Chondrocyte (in vitro differentiated cells): Measurements from ENCODE around the gene PTPRG. TPM values are rescaled to one million over a fixed set of nuclear protein-coding genes. Genes with fewer than 3 reads are reported as not detected.

ENCODE experiments used
- DNase-seq: peaks from one replicate; pipeline ENCODE4 v3.0.0; 2021; ENCODE audit warnings: mixed read lengths, low spot score
- H3K27ac Mint-ChIP-seq: one replicate; pipeline ENCODE4 v1.8.0; 2021; ENCODE audit warnings: mild to moderate bottlenecking, moderate library complexity, mixed read lengths; ENCODE audit not compliant: unreplicated experiment
- H3K27me3 Mint-ChIP-seq: 2 replicates; pipeline ENCODE4 v1.8.0; 2021; ENCODE audit warnings: low read depth, mixed read lengths
- H3K36me3 Mint-ChIP-seq: 2 replicates; pipeline ENCODE4 v1.8.0; 2021; ENCODE audit warnings: low read depth, mixed read lengths
- H3K4me1 Mint-ChIP-seq: 2 replicates; pipeline ENCODE4 v1.8.0; 2021; ENCODE audit warnings: low read depth, mild to moderate bottlenecking, mixed read lengths
- H3K4me3 Mint-ChIP-seq: one replicate; pipeline ENCODE4 v1.8.0; 2021; ENCODE audit warnings: mild to moderate bottlenecking, moderate library complexity, mixed read lengths; ENCODE audit not compliant: unreplicated experiment
- H3K9me3 Mint-ChIP-seq: 2 replicates; pipeline ENCODE4 v1.8.0; 2021; ENCODE audit warnings: low read depth, mixed read lengths
- CTCF ChIP-seq: fragments of 200-600 bp; sonication (generic); IDR thresholded peaks from 2 replicates; pipeline ENCODE4 v1.5.0; 2021; ENCODE audit warnings: antibody characterized with exemption, mild to moderate bottlenecking, moderate library complexity
- total RNA-seq: library from RNA; stranded (reverse); gene quantifications from 3 replicates; pipeline ENCODE4 v1.2.1, GENCODE V29; 2021

PTPRG gene
- total RNA-seq, 1 donor from 2014 or later: 45.5 TPM

- no peak for DNase-seq
- Mint-ChIP-seq H3K9me3 (no peaks in the 10 kb centered on the region), H3K36me3 (no peaks in the 10 kb centered on the region), H3K27ac (no peak overlapping the region), H3K4me3 (no peak overlapping the region), H3K4me1 (peaks cover 23% of the 10 kb centered on the region), H3K27me3 (no peaks in the 10 kb centered on the region)
- TF ChIP-seq CTCF: no peak
Measured at GRCh38 chr3:61960976-61961375, 399.6 kb downstream of the PTPRG start.

- H3K4me3 Mint-ChIP-seq: no peak overlapping the region
- no peak overlapping the region for H3K27ac Mint-ChIP-seq
- no peaks in the 10 kb centered on the region for H3K9me3 Mint-ChIP-seq
- TF ChIP-seq CTCF: no peak
- H3K4me1 Mint-ChIP-seq: peaks cover 14% of the 10 kb centered on the region
- H3K27me3 Mint-ChIP-seq: no peaks in the 10 kb centered on the region
- no peaks in the 10 kb centered on the region for H3K36me3 Mint-ChIP-seq
- no peak for DNase-seq
Measured at GRCh38 chr3:61961900-61962299, 400.5 kb downstream of the PTPRG start.

GRCh38 chr3:61964566-61964965, 403.2 kb downstream of the PTPRG start:
- Mint-ChIP-seq H3K36me3 (no peaks in the 10 kb centered on the region), H3K27ac (no peak overlapping the region), H3K27me3 (no peaks in the 10 kb centered on the region), H3K9me3 (no peaks in the 10 kb centered on the region), H3K4me3 (no peak overlapping the region), H3K4me1 (peaks cover 12% of the 10 kb centered on the region)
- DNase-seq: no peak
- TF ChIP-seq CTCF: no peak

- no peak for TF ChIP-seq CTCF
- no peaks in the 10 kb centered on the region for H3K9me3 Mint-ChIP-seq
- H3K4me1 Mint-ChIP-seq: peaks cover 12% of the 10 kb centered on the region
- no peak for DNase-seq
- no peaks in the 10 kb centered on the region for H3K36me3 Mint-ChIP-seq
- no peaks in the 10 kb centered on the region for H3K27me3 Mint-ChIP-seq
- no peak overlapping the region for H3K27ac Mint-ChIP-seq
- H3K4me3 Mint-ChIP-seq: no peak overlapping the region
Measured at GRCh38 chr3:61965770-61966131, 404.4 kb downstream of the PTPRG start.

GRCh38 chr3:61966200-61966599, 404.8 kb downstream of the PTPRG start:
- H3K4me1 Mint-ChIP-seq: peaks cover 8% of the 10 kb centered on the region
- no peak for TF ChIP-seq CTCF
- H3K9me3 Mint-ChIP-seq: no peaks in the 10 kb centered on the region

More at GRCh38 chr3:61966200-61966599, 404.8 kb downstream of the PTPRG start:
- Mint-ChIP-seq H3K4me3 (no peak overlapping the region), H3K36me3 (no peaks in the 10 kb centered on the region), H3K27ac (no peak overlapping the region), H3K27me3 (no peaks in the 10 kb centered on the region)
- DNase-seq: no peak
